Neural crest cell (in vitro differentiated cells): ENCODE measurements around the gene HENMT1. TPM values are rescaled to one million over a fixed set of nuclear protein-coding genes. Genes with fewer than 3 reads are reported as not detected.

Source experiments
- DNase-seq: peaks from one replicate; pipeline ENCODE4 v3.0.0; 2021; ENCODE audit warnings: low read depth, mixed read lengths, low spot score
- H3K27ac Mint-ChIP-seq: one replicate; pipeline ENCODE4 v1.8.0; 2021; ENCODE audit warnings: mild to moderate bottlenecking, mixed read lengths; ENCODE audit not compliant: unreplicated experiment
- H3K27me3 Mint-ChIP-seq: 2 replicates; pipeline ENCODE4 v1.8.0; 2021; ENCODE audit warnings: low read depth, mild to moderate bottlenecking, mixed read lengths
- H3K36me3 Mint-ChIP-seq: 2 replicates; pipeline ENCODE4 v1.8.0; 2021; ENCODE audit warnings: low read depth, mild to moderate bottlenecking, mixed read lengths
- H3K4me1 Mint-ChIP-seq: 2 replicates; pipeline ENCODE4 v1.8.0; 2021; ENCODE audit warnings: mixed read lengths
- H3K4me3 Mint-ChIP-seq: one replicate; pipeline ENCODE4 v1.8.0; 2021; ENCODE audit warnings: mild to moderate bottlenecking, mixed read lengths
- H3K9me3 Mint-ChIP-seq: 2 replicates; pipeline ENCODE4 v1.8.0; 2021; ENCODE audit warnings: mixed read lengths
- total RNA-seq: library from RNA; stranded (reverse); gene quantifications from 2 replicates; pipeline ENCODE4 v1.2.1, GENCODE V29; 2021
- TF ChIP-seq, protein P1 (sequence below): fragments of 200-600 bp; sonication (generic); conservative IDR thresholded peaks from 2 replicates; pipeline ENCODE4 v1.5.0; 2021; ENCODE audit warnings: antibody characterized with exemption, mild to moderate bottlenecking

HENMT1 gene
- total RNA-seq, 1 donor from 2014 or later = 9.0 TPM

DNA sequence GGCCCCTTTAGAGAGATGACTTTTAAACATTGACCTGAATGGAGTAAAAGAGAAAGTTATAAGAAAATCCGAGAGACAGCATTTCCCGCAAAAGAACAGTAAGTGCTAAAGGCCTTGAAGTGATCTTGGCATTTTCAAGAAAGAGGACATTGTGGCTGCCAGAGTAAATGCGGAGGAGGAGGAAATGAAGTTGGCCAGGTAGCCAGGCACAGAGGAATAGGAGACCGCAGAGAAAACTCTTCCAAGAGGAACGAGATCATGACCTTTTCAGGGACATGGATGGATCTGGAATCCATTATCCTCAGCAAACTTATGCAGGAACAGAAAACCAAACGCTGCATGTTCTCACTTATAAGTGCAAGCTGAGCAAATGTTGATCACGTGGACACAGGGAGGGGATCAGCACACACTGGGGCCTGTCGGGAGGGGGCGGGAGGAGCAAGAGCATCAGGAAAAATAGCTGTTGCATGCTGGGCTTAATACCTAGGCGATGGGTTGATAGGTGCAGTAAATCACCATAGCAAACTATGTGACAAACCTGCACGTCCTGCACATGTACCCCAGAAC is 51.3 kb downstream of the HENMT1 start:
- DNase-seq = no peak
- Mint-ChIP-seq H3K27me3 (no peaks in the 10 kb centered on the region), H3K4me3 (no peak overlapping the region), H3K4me1 (no peaks in the 10 kb centered on the region), H3K36me3 (no peaks in the 10 kb centered on the region), H3K9me3 (no peaks in the 10 kb centered on the region), H3K27ac (no peak overlapping the region)
- TF ChIP-seq, protein P1, sequence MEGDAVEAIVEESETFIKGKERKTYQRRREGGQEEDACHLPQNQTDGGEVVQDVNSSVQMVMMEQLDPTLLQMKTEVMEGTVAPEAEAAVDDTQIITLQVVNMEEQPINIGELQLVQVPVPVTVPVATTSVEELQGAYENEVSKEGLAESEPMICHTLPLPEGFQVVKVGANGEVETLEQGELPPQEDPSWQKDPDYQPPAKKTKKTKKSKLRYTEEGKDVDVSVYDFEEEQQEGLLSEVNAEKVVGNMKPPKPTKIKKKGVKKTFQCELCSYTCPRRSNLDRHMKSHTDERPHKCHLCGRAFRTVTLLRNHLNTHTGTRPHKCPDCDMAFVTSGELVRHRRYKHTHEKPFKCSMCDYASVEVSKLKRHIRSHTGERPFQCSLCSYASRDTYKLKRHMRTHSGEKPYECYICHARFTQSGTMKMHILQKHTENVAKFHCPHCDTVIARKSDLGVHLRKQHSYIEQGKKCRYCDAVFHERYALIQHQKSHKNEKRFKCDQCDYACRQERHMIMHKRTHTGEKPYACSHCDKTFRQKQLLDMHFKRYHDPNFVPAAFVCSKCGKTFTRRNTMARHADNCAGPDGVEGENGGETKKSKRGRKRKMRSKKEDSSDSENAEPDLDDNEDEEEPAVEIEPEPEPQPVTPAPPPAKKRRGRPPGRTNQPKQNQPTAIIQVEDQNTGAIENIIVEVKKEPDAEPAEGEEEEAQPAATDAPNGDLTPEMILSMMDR = no peak

DNA sequence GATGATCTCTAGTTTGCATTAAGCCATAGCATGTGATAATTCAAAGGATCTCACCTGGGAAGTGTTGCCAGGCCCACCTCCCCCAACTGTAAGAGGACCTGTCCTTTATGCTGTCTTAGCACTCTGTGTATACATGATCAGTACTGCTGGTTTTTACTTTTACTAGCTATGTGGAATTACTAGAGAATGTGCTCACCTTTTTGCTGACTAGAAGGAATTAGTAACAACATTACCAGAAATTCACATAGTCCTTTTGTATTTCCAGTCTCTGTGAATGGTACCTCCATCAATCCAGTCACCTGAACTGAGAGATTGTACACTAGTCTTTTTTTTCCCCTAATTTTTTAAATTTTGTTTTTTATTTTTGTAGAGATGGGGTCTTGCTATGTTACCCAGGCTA is 54.4 kb downstream of the HENMT1 start:
- Mint-ChIP-seq H3K36me3 (no peaks in the 10 kb centered on the region), H3K27ac (no peak overlapping the region), H3K27me3 (no peaks in the 10 kb centered on the region), H3K9me3 (no peaks in the 10 kb centered on the region), H3K4me3 (no peak overlapping the region), H3K4me1 (peaks cover 3% of the 10 kb centered on the region)
- TF ChIP-seq, protein P1 = no peak
- no peak for DNase-seq

DNA sequence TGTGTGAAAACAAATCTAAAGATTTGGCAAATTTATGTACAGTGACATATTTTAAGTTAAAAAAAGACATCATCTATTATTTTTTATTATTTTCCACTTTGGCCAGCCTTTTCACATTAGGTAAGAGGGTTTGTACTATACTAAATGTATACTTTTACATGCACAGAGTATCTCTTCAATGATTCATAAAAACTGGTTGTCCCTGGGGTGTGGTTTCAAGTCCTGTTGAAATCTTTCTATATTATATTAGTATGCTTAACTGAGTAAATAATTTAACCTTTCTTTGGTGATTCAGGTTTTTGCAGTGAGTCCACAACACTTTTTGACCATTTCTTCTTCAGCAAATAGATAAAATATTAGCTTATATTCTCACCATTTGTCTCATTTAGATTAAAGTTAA is 55.3 kb downstream of the HENMT1 start:
- Mint-ChIP-seq H3K27me3 (no peaks in the 10 kb centered on the region), H3K9me3 (no peaks in the 10 kb centered on the region), H3K36me3 (no peaks in the 10 kb centered on the region), H3K4me3 (no peak overlapping the region), H3K4me1 (peaks cover 3% of the 10 kb centered on the region), H3K27ac (no peak overlapping the region)
- no peak for DNase-seq
- TF ChIP-seq, protein P1 = no peak

DNA sequence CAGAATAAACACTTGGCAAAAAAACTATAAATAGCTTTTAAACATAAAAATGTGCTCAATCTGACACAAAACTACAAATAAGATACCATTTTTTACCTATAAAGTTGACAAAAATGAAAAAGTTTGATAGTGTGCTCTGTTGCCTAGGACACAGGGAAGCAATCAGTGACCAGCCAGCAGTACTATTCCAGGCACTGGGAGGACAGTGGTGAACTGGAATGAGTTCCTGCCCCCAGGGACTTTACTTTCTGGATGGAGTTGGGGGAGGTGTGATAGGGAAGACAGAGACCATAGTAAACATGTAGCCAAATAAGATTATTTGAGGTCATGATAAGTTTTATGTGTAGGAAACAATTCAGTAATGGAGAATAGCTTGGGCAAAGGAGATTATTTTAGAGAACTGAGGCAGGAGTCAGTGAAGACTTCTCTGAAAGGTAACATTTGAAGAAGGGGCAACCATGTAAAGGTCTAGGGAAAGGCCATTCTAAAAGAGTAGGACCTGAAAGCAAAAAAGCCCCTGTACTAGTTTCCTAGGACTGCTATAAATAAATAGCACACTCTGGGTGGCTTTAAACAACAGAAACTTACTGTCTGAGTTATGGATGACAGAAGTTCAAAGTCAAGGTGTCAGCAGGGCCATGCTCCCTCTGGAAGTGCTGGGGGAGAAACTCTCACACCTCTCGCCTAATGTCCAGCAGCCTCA is 59.0 kb downstream of the HENMT1 start:
- Mint-ChIP-seq H3K27ac (no peak overlapping the region), H3K4me3 (no peak overlapping the region), H3K27me3 (no peaks in the 10 kb centered on the region), H3K9me3 (no peaks in the 10 kb centered on the region), H3K4me1 (peaks cover 14% of the 10 kb centered on the region), H3K36me3 (no peaks in the 10 kb centered on the region)
- TF ChIP-seq, protein P1 = no peak
- no peak for DNase-seq

GRCh38 chr1:108600504-108600903 is 60.4 kb downstream of the HENMT1 start:
- Mint-ChIP-seq H3K4me3 (no peak overlapping the region), H3K27ac (no peak overlapping the region)

More at GRCh38 chr1:108600504-108600903, 60.4 kb downstream of the HENMT1 start:
- H3K27me3 Mint-ChIP-seq = no peaks in the 10 kb centered on the region
- TF ChIP-seq, protein P1 = no peak
- H3K36me3 Mint-ChIP-seq = no peaks in the 10 kb centered on the region
- no peaks in the 10 kb centered on the region for H3K9me3 Mint-ChIP-seq
- no peak for DNase-seq
- H3K4me1 Mint-ChIP-seq = peaks cover 14% of the 10 kb centered on the region
